B cell (primary cell): Measurements from ENCODE around the gene CDKL4. TPM values are rescaled to one million over a fixed set of nuclear protein-coding genes. Genes with fewer than 3 reads are reported as not detected.

Source experiments
- ATAC-seq: fragments of 200-7000 bp; cut with Tn5 transposase; one replicate; pipeline ENCODE4 v1.10.0; 2021; ENCODE audit warnings: low read depth, mild to moderate bottlenecking, moderate number of reproducible peaks, moderate library complexity
- CTCF ChIA-PET: fragments of 350-600 bp; sonication (Branson Sonifier 250); formaldehyde crosslinking; loops from one replicate; lab custom pipeline; 2021; ENCODE audit warnings: antibody characterized with exemption, inconsistent platforms; lab: Charles Lee
- POLR2A ChIA-PET: fragments of 350-600 bp; sonication (Branson Sonifier 250); formaldehyde crosslinking; loops from one replicate; lab custom pipeline; 2021; ENCODE audit warnings: antibody characterized with exemption; lab: Charles Lee
- DNase-seq: peaks from one replicate; pipeline ENCODE4 v3.0.0; 2013
- H2AFZ ChIP-seq: 2 replicates; pipeline ENCODE4 v1.6.1; 2012; ENCODE audit warnings: mild to moderate bottlenecking, low read depth, low read length; ENCODE audit not compliant: insufficient read depth, poor library complexity, severe bottlenecking
- H3K27ac ChIP-seq, 2 donors: 1 replicate in 1 of 2; 2 replicates in 1 of 2; pipeline ENCODE4 v1.5.1; 2012 to 2013; ENCODE audit warnings: low read length in 2 of 2, mild to moderate bottlenecking in 2 of 2, moderate library complexity in 1 of 2
- H3K27me3 ChIP-seq, 4 experiments: fragments of 200-600 bp in 1 of 4; sonication (generic) in 1 of 4; replicated peaks in 1 of 4; 1 replicate in 2 of 4; 2 replicates in 2 of 4; pipeline versions ENCODE4 v1.6.1 to v1.7.0; 2013 to 2016; ENCODE audit warnings: low read length in 3 of 4, mild to moderate bottlenecking in 2 of 4, mixed read lengths in 1 of 4, moderate library complexity in 1 of 4; ENCODE audit not compliant: insufficient read depth in 4 of 4, control insufficient read depth in 3 of 4; ENCODE audit errors: control extremely low read depth in 1 of 4
- H3K36me3 ChIP-seq, 2 experiments: replicated peaks in 1 of 2; 1 replicate in 1 of 2; 2 replicates in 1 of 2; pipeline versions ENCODE4 v1.6.1 to v1.7.1; 2013; ENCODE audit warnings: low read length in 1 of 2; ENCODE audit not compliant: insufficient read depth in 2 of 2, control insufficient read depth in 1 of 2; ENCODE audit errors: control extremely low read depth in 1 of 2, extremely low read depth in 1 of 2
- H3K4me1 ChIP-seq, 2 donors: fragments of 200-600 bp in 1 of 2; sonication (generic) in 1 of 2; 1 replicate in 1 of 2; 2 replicates in 1 of 2; pipeline versions ENCODE4 v1.5.1 to v1.6.1; 2013 to 2017; ENCODE audit warnings: low read length in 2 of 2; ENCODE audit not compliant: control insufficient read depth in 2 of 2, insufficient read depth in 2 of 2
- H3K4me2 ChIP-seq: replicated peaks from 2 replicates; pipeline ENCODE3; 2012; ENCODE audit warnings: mild to moderate bottlenecking, low read depth, low read length; ENCODE audit not compliant: poor library complexity, severe bottlenecking
- H3K4me3 ChIP-seq, 5 experiments: fragments of 200-600 bp in 1 of 5; sonication (generic) in 1 of 5; 1 replicate in 3 of 5; 2 replicates in 2 of 5; pipeline versions ENCODE4 v1.5.1 to v1.7.0; 2011 to 2016; ENCODE audit warnings: low read length in 4 of 5, mild to moderate bottlenecking in 4 of 5, low read depth in 2 of 5, control low read depth in 1 of 5, moderate library complexity in 1 of 5; ENCODE audit not compliant: insufficient read depth in 1 of 5; ENCODE audit errors: control extremely low read depth in 1 of 5, extremely low read depth in 1 of 5
- H3K79me2 ChIP-seq: fragments of 200-600 bp; sonication (generic); one replicate; pipeline ENCODE4 v1.6.0; 2016; ENCODE audit warnings: low read length; ENCODE audit not compliant: control insufficient read depth, insufficient read depth
- H3K9ac ChIP-seq: fragments of 200-600 bp; sonication (generic); 2 replicates; pipeline ENCODE4 v1.6.1; 2017; ENCODE audit warnings: mild to moderate bottlenecking, low read length, moderate library complexity
- H3K9me3 ChIP-seq, 3 donors: one replicate each; pipeline versions ENCODE4 v1.6.1 to v1.7.1; 2013; ENCODE audit warnings: low read length in 2 of 3; ENCODE audit not compliant: control insufficient read depth in 2 of 3, insufficient read depth in 1 of 3; ENCODE audit errors: control extremely low read depth in 1 of 3
- H4K20me1 ChIP-seq: 2 replicates; pipeline ENCODE4 v1.6.0; 2012; ENCODE audit warnings: mild to moderate bottlenecking, low read length; ENCODE audit not compliant: insufficient read depth, control insufficient read depth, poor library complexity, severe bottlenecking
- H3K27ac Mint-ChIP-seq: one replicate; pipeline ENCODE4 v1.8.0; 2021; ENCODE audit warnings: mixed read lengths
- H3K27me3 Mint-ChIP-seq: one replicate; pipeline ENCODE4 v1.8.0; 2021; ENCODE audit warnings: mixed read lengths
- H3K4me1 Mint-ChIP-seq: one replicate; pipeline ENCODE4 v1.8.0; 2021; ENCODE audit warnings: mixed read lengths
- H3K4me3 Mint-ChIP-seq: one replicate; pipeline ENCODE4 v1.8.0; 2021; ENCODE audit warnings: mixed read lengths
- H3K9me3 Mint-ChIP-seq: one replicate; pipeline ENCODE4 v1.8.0; 2022; ENCODE audit warnings: mixed read lengths; ENCODE audit not compliant: insufficient read depth
- CTCF ChIP-seq: fragments of 200-600 bp; IDR thresholded peaks from one replicate; pipeline ENCODE4 v1.8.0; 2022; ENCODE audit warnings: antibody characterized with exemption, mild to moderate bottlenecking
- EZH2 ChIP-seq: IDR thresholded peaks from 2 replicates; pipeline ENCODE4 v1.6.1; 2012; ENCODE audit warnings: borderline replicate concordance, low read depth, mild to moderate bottlenecking, moderate library complexity, low read length; ENCODE audit not compliant: insufficient read depth, poor library complexity, severe bottlenecking
- WGBS: methylation state at CpG from one replicate; pipeline ENCODE4 v1.1.5; 2013; ENCODE audit warnings: missing lambda C conversion rate; ENCODE audit not compliant: insufficient coverage; 5-methylcytosine and 5-hydroxymethylcytosine counted together
- intact Hi-C: fragments of 100-400 bp; cut with micrococcal nuclease; formaldehyde crosslinking; loops from one replicate; pipeline ENCODE4 v1.10.0; 2022
- polyA plus RNA-seq: library from polyadenylated mRNA; depleted of rRNA; stranded (reverse); fragments of >200 nt; gene quantifications from 2 replicates; pipeline ENCODE4 v1.2.3, GENCODE V29; 2012
- total RNA-seq, 2 donors: library from RNA; stranded (reverse); fragments of 120-200 nt in 1 of 2; gene quantifications; 1 replicate in 1 of 2; 2 replicates in 1 of 2; pipeline versions ENCODE4 v1.2.3 to v1.2.4, GENCODE V29; 2013 to 2022

CDKL4 gene
- total and polyA plus RNA-seq, 2 donors (not counting 1 experiment from before 2014, with no cell fraction given): not detected

- ATAC-seq (no peak), DNase-seq (no peak)
- intact Hi-C loops: no loop called here
- Mint-ChIP-seq H3K4me3 (no peak overlapping the region), H3K4me1 (no peaks in the 10 kb centered on the region), H3K27ac (no peak overlapping the region), H3K27me3 (no peaks in the 10 kb centered on the region), H3K9me3 (no peaks in the 10 kb centered on the region)
- 93% methylated on average over 4 of the region's 4 CpGs for WGBS
- Histone ChIP-seq H3K4me2 (no peak overlapping the region), H3K27ac (no peak overlapping the region), H3K79me2 (no peaks in the 10 kb centered on the region), H3K9me3 (no peaks in the 10 kb centered on the region), H3K9ac (no peak overlapping the region), H3K4me1 (no peaks in the 10 kb centered on the region), H2AFZ (no peak overlapping the region), H3K27me3 (no peaks in the 10 kb centered on the region), H3K4me3 (no peak overlapping the region), H3K36me3 (no peaks in the 10 kb centered on the region), H4K20me1 (no peaks in the 10 kb centered on the region)
- ChIA-PET POLR2A (no interaction called here), CTCF (no interaction called here)
- no peak for TF ChIP-seq EZH2
- no peak for TF ChIP-seq CTCF
Observed at GRCh38 chr2:39158351-39158750, 85.4 kb downstream of the CDKL4 start.

- Histone ChIP-seq H3K9me3 (no peaks in the 10 kb centered on the region), H4K20me1 (no peaks in the 10 kb centered on the region), H3K4me2 (no peak overlapping the region), H3K27me3 (no peaks in the 10 kb centered on the region), H3K36me3 (no peaks in the 10 kb centered on the region), H3K79me2 (no peaks in the 10 kb centered on the region), H3K4me3 (no peak overlapping the region), H3K4me1 (no peaks in the 10 kb centered on the region), H3K27ac (no peak overlapping the region), H2AFZ (no peak overlapping the region), H3K9ac (no peak overlapping the region)
- intact Hi-C loops: no loop called here
- POLR2A ChIA-PET: no interaction called here
- no peak overlapping the region for H3K27ac Mint-ChIP-seq
- no peaks in the 10 kb centered on the region for H3K27me3 Mint-ChIP-seq
- CTCF ChIA-PET: no interaction called here
- no peaks in the 10 kb centered on the region for H3K9me3 Mint-ChIP-seq
- ATAC-seq: no peak
- TF ChIP-seq EZH2 (no peak), CTCF (no peak)
- H3K4me1 Mint-ChIP-seq: no peaks in the 10 kb centered on the region
- DNase-seq: no peak
- no peak overlapping the region for H3K4me3 Mint-ChIP-seq
- no CpG with 5 or more reads among the region's 6 CpGs for WGBS
Observed at GRCh38 chr2:39156846-39157245, 86.9 kb downstream of the CDKL4 start.
